Hepatic stellate cell (primary cell): ENCODE results near the gene CD226.
"Not testable (repeated sequence)": the region's sequence is repeated elsewhere in the genome, so short reads cannot be mapped to it uniquely, and the experiment has no call there.

ENCODE experiments used
- DNase-seq: peaks from one replicate; pipeline ENCODE4 v3.0.0; 2011; ENCODE audit warnings: low spot score

The CD226 gene

DNA sequence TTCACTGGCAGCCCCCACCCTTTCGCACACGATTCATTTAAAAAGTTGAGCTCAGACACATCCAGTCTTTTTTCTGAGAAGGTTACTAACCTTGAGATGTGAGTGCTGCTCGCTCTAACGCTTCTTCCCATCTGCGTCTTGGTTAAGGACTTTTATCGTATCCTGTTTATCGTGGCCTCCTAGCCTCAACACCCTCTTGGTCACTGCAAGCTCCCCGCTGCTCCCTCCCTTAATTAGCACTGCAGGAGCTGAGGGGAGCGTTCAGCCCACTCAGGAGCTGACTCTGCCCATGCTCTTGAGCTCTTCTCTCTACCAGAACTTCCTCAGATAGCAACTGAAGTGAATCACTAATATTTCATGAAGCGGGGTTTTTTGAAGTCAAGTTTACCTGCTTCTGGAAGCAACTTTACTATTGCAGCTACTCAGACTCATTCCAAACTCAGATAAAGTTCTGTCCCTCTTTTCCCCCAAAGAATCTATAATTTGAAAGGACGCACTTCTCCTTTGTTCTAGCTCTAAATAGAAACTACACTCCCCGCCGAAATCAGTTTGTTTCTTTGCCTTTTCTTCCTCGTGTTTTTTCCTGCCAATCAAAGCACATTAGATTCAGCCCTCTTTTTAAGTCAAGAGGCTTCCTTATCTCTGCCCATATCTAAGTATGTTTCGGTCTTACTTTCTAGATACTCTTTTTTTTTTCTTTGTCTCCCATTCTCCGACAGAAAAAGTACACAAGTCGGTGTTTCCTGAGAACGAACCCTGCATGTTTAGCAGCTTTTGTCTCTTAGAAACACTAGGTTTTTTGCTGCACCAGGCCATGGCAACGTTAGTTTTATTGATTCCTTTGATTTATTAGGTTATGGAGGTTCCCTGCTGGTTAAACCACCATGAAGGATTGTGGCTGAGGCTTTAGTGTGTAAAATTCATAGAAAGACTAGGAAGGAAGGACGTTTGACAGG, 9.3 kb upstream of the CD226 start:
- DNase-seq = no peak

DNA sequence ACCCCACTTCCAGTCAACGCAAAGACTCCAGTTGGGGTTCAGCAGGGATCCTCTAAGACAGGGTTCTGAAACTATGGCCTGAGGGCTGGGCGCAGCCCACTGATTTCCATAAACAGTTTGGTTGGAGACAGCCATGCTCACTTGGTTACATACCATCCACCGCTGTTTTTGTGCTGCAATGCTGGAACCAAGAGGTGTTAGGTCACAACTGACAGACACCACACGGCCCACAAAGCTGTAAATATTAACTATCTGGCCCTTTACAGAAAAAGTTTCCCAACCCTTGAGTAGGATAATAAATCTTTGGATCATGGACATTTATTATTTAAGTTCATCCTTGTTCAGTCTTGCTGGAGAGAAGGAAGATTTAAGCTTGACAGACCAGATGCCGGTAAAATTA, 8.4 kb upstream of the CD226 start:
- no peak for DNase-seq

DNA sequence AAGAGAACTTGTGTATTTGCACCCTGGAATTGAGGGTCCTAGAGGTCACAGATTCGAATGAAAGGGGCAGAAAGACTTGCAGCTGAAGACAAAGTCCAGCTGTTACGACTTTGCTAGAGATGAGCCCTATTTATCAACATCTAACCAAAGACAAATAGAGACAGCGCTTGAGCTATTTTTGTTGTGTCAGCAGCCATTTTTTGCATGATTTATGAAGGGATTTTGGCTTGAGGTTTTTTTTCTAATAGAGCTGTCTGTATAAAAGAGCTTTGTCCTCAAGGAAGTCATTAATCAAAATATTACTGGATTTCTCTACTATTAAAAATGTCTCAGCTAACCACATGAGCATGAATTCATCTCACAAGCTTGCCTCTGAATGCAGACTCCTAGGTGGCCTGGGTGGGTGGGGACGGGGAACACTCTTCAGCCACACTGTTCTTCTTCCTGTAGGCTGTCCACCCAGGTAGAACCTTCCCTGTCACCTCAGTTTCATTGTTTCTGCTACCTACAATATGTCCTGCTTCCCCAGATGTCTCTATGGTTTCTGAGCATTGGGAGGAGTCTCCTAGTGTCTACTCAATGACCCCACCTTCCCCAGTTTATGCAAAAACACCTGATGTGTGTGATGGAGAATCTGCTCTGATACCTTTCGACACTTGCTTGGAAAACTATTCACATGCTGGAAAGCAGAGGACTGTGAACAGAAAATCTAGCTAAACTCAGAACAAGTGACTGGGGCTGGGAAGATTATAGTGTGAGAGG, 7.2 kb upstream of the CD226 start:
- DNase-seq = no peak

DNA sequence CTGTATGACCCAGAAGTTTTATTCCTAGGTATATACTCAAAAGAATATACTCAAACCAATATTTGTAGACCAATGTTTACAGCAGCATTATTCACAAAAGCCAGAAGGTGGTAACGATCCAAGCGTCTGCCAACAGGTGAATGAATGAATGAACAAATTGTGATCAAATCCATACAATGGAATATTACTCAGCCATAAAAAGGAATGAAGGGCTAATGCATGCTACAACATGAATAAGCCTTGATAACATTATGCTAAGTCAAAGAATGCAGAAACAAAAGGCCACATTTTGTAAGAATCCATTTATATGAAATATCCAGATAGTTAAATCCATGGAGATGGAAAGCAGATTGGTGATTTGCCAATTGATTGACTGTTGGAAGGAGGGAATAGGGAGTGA, 5.5 kb upstream of the CD226 start:
- no peak for DNase-seq

DNA sequence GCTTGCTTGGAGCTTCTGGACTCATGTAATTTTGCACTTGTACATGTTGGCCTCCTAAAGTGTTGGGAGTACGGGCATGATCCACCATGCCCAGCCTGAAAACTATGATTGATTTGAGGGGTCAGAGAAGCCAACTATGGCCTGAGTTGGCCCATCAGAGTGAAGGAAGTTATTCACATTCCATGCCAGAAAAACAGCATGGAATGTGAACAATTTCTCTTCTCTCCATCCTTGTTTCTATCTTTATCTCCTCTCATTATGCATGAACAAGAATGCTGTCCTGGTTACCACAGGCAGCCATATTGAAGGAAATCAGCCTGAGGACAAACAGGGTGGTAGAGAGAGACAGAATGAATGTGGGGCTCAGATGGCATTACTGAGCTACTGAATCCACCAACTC, 3.5 kb upstream of the CD226 start:
- peak; percentile 48 for DNase-seq

DNA sequence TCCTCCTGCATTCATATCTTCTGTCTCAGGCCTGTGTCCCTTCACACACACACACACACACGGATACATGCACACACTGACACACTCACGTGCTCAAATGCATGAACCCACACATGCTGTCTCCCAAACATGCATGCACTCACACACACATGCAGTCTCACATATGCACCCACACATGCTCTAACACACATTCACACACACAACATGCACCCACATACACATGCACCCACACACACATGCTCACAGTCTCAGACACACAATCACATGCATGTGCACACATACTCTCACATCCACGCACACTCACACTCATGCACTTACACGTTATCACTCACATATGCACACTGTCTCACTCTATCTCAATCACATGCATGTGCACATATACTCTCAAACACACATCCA, 1.9 kb upstream of the CD226 start:
- DNase-seq = no peak

DNA sequence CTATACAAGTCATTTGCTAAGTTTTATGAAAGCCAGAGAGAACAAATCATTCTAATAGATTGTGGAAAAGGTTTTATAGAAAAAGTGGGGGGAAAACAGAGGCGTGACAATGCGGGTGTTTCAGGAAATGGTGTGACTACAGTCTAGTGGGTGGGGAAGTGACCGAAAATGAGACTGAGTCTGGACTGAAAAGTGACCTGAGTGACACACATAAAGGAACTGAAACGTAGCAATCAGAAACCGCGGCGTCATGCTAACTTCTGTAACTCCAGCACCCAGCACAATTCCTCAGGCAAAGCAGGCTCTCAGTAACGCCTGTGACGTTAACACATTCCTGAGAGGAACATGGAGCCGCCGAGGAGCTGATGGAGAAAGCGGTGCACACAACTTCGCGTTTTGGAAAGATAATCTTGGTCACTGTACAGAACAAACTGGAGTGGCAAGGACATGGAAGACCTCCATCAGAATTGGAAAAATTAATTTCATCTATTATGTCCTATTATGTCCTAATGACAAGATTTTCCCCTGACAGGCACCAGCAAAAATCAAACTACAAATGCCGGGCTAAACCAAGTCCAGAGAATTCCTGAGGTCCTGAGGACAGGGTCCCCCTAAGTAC, 1.4 kb upstream of the CD226 start:
- no peak for DNase-seq

DNA sequence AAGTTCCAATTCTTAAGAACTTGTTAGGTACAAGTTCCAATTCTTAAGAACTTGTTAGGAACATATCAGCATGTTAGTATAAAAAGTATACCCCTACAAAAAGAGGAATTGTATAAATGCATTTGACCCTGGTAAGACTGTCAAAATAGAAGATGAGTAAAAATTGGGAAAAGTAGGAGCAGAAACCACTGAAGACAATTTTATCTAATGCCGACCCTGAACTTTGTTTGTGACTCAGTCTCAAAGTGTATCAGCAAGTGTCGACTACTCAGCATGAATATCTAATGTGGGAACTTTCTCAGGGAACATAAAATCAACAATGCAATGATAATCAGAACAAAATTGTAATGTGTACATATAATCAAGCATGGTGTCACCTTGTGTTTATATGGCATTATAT, 583 bp upstream of the CD226 start:
- DNase-seq = no peak

DNA sequence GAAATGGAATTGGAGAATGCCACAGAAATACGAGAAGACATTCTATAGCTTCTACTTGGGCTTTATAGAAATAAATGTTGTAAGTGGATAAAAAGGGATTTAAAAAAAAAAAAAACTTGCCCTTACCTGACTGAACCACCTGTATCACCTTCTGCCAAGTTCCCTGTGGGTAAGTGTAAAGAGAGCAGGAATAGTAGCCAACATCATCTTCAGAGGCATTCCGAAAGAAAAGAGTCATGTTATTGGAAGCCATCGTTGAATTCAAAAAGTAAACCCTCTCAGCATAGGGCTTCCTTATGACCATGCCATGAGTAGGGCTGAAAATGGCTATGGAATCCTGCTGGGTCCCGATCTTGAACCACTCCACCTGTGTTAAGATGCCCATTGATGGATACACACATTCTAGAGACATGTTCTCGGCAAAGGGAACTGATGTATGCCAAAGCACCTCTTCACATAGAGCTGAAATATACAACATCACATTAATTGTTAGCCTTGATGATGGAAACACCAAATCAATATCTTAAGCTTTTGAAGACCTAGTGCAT, 991 bp downstream of the CD226 start:
- DNase-seq = no peak

DNA sequence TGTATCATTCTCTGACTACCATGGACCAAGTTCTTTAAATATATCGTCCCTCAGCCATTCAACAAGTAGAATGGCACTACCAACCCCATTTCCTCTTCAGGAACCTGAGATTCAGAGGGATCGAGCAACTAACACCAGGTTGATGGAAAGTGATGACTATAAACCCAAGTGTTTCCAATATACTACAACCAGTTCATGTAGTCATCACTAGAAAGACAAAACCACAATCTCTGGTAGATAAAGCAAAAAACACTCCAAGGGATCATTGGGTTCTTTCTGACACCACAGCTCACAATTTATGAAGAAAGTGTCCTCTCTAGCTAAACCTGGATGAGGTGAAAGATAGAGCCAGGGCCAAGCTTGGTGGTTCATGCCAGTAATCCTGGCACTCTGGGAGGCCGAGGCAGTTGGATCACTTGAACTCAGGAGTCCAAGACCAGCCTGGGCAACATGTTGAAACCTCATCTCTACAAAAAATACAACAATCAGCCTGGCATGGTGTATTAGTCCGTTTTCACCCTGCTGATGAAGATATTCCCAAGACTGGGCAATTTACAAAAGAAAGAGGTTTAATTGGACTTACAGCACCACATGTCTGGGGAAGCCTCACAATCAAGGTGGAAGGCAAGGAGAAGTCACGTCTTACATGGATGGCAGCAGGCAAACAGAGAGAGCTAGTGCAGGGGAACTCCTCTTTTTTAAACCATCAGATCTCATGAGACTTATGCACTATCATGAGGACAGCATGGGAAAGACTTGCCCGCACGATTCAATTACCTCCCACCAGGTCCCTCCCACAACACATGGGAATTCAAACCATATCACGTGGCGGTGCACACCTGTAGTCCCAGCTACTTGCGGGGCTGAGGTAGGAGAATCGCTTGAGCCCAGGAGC, 2.2 kb downstream of the CD226 start:
- DNase-seq = no peak

DNA sequence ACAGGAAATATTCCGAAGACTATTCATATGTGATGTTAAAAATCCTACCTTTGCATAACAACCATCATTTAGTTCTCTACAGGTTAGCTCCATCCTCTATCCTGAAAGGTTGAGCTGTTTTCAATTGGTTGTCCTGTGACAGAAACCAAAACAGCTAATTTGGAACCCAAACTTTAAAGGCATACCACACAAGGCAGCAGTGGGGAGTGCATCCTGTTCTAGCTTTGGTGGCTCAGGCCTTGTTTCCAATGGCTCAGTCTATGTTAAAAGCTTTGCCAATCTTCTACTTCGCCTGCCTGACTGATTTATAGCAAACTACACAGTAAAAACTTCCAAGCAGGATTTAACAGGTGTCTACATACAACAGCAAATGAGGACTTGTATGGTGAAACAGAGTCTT, 3.2 kb downstream of the CD226 start:
- no peak for DNase-seq

DNA sequence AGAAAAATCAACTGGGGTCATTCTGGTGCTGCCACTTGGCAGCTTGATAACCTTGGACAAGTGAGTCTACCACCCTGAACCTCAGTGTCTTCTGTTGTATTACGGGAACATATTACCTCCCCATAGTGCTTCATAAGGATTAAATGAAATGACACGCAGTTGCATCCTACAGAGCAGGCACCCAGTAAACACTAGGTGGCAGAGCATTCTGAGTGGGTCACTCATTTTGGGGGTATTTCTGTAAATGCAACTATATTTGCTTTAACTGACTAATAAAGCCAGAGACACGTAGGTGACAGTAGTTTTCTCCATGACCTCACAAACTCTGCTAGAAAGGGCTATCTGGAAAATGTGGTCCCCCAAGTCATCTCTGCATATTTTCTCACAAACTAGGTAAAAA, 4.7 kb downstream of the CD226 start:
- no peak for DNase-seq

DNA sequence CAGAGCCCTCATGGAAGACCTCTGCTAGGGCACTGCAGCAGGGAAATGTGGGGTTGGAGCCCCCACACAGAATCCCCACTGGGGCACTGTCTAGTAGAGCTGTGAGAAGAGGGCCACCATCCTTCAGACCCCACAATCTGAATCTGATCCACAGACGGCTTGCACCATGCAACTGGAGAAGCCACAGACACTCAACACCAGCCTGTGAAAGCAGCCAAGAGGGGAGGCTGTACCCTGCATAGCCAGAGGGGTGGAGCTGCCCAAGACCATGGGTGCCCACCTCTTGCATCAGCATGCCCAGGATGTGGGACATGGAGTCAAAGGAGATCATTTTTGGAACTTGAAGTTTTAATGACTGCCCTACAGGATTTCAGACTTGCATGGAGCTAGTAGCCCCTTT, 6.5 kb downstream of the CD226 start:
- no peak for DNase-seq

DNA sequence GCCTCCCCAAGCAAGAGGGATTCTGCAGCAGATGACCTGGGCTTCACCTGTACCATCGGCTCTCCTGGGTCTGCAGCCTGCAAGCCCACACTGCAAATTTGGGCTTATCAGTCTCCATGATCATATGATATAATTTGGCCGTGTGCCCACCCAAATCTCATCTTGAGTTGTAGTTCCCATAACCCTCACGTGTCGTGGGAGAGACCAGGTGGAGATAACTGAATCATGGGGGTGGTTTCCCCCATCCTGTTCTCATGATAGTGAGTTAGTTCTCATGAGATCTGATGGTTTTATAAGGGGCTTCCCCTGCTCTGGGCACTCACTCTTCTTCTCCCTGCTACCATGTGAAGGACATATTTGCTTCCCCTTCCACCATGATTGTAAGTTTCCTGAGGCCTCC, 7.9 kb downstream of the CD226 start:
- not testable (repeated sequence) for DNase-seq

DNA sequence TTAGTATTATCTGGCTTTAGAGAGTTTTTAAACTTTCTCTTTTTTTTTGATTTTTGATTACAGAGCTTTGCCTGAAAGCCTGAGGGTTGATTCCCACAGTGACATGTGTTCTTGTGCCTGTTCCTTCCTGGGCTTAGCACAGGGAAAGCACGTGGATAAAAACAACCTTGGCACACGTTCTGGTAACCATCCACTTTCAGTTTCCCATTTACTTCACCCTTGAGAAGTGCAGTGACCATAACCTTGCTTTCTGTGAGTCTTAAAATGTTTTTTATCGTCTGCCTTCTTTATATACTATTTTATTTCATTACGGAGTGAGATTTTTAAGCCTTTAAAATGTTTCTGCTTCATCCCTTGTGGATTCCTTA, 11.5 kb downstream of the CD226 start:
- DNase-seq = no peak

DNA sequence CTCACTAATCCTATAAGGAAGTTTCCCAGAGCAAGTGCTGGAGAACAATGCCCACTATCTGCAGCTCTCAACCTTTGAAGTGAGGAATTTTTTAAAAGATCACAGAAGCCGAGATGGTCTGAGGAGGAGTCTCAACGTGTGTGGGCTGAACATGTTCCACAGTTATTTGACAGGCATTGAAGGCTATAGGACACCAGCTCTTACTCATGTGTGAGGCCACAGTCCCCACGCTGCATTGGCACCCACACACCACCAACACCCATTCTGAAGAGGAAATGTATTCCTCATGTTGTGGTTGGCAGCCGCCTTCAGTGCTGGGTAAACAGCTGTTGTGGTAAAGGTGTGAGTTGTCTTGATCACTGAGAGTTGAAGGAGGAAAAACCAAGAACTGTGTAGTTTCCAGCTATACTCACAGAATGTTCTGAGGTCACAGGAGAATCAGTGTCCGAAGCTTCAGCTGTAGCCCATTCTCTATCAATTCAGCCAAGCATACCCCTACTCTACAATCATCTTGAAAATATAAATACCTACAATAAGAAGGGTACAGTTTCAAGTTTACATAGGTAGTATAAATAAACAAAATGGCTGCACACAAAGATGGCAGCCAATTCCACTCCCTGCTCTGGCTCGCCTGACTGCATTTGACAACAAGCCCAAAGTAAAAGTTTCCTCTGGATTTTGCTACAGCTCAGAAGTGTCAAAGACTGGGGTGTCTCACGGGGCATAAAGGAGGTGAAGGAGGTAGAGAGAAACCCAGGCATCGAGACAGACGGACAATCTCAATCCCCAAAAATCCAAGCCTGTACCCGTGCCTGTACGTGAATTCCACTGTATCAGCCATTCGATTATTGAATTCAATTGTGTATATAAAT, 12.1 kb downstream of the CD226 start:
- DNase-seq = no peak

DNA sequence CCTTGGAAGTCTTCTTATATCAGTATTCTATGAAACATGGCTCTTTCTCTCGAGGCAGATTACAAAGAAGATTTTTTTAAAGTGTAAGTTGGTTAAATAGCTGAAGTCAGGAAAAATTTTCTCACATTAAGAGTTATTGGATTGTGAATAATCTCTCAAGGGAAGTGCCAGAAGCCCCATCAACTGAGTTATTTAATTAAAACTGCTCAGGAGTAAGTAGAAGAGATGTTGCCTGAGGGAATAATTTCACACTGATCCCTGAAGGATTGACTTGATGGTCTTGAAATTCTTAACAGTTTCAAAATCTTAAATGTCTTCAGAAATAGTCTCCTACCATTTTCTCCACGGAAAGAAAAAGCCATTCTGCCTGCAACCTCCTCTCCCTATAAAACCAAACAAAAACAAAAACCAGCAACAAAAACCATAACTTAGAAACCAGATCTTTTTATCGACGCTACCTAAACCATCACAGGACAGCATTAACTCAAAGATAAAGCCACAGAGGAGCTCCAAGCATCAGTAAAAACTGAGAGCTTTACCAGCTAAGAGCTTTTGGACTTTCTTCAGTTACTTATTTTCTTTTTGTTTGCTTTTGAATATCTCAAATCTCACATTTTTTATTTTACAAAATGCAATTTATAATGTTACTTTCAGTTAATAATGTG, 12.9 kb downstream of the CD226 start:
- DNase-seq = no peak

DNA sequence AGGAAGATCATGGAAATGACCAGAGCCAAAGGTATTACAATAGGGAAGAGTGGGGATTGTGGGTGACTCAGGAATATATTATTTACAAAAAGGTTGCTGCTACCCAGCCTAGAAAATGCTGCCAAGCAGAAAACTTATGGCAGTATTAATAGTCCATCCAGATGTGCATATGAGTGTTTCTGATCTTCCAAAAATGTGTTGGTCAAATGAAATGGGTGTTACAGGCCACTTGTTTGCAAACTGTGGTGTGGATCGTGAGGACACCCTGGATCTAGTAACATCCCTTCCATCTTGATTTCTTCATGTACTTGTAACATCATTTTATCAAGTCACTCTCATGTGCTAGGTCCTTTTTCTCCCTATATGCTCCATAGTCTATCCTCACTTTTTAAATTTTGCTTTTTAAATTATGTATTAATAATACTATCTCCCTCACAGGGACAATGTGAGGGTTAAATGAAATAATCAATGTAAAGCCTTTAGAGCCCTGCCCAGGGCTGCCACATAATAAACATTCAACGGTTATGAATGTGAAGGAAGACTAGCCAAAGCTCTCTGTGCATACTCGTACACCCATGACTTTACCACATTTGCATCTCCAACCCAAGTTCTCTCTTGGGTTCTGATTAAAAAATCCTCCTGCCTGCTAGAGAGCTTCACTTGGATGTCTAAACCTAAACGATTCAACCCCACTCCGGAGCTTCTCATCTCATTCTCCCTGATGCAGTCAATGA, 18.5 kb downstream of the CD226 start:
- no peak for DNase-seq

DNA sequence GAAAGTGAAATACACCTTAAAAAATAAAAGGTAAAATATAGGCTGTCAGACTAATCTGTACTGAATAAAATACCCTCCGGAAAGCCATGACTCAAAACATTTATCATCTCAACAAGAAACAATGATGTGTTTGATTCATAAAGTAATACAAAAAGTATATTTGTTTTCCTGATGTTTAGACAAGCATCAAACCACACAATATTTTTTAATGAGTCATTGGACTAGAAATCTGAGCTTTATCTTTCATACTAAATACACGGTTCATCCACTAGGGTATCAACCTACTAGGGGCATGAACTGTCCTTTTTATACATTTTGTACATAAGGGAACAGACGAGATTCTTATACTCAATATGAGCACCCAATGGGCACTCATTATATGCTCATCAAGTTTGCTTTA, 31.3 kb downstream of the CD226 start:
- peak; percentile 9 for DNase-seq
